ENCODE results near the gene SLC38A3.
"Not testable (repeated sequence)": the region's sequence is repeated elsewhere in the genome, so short reads cannot be mapped to it uniquely, and the experiment has no call there.

The SLC38A3 gene

GRCh38 chr3:50192689-50193141 lies 12.4 kb upstream of the SLC38A3 start:
- DNase-seq, result peak; percentile 85

GRCh38 chr3:50193286-50193685 lies 11.8 kb upstream of the SLC38A3 start:
- DNase-seq, result no peak

- DNase-seq, result no peak
Measured at GRCh38 chr3:50193746-50194127, 11.3 kb upstream of the SLC38A3 start.

GRCh38 chr3:50194128-50194902 lies 10.8 kb upstream of the SLC38A3 start:
- peak; percentile 84 for DNase-seq

- DNase-seq, result peak; percentile 43
Measured at GRCh38 chr3:50194903-50195500, 10.1 kb upstream of the SLC38A3 start.

- DNase-seq, result no peak
Measured at GRCh38 chr3:50195501-50196252, 9.4 kb upstream of the SLC38A3 start.

- DNase-seq, result no peak
Measured at GRCh38 chr3:50196253-50196801, 8.7 kb upstream of the SLC38A3 start.

- DNase-seq, result no peak
Measured at GRCh38 chr3:50201573-50202315, 3.3 kb upstream of the SLC38A3 start.

- DNase-seq, result no peak
Measured at GRCh38 chr3:50202353-50203112, 2.5 kb upstream of the SLC38A3 start.

GRCh38 chr3:50203113-50203808 lies 1.8 kb upstream of the SLC38A3 start:
- DNase-seq, result no peak

GRCh38 chr3:50203809-50204803 lies 965 bp upstream of the SLC38A3 start:
- no peak for DNase-seq

GRCh38 chr3:50205413-50206276 lies 574 bp downstream of the SLC38A3 start:
- DNase-seq, result peak; percentile 52

GRCh38 chr3:50207359-50208042 lies 2.4 kb downstream of the SLC38A3 start:
- no peak for DNase-seq

- no peak for DNase-seq
Measured at GRCh38 chr3:50208677-50209344, 3.7 kb downstream of the SLC38A3 start.

- DNase-seq, result no peak
Measured at GRCh38 chr3:50210176-50210509, 5.1 kb downstream of the SLC38A3 start.

- DNase-seq, result no peak
Measured at GRCh38 chr3:50210510-50211367, 5.7 kb downstream of the SLC38A3 start.

GRCh38 chr3:50211368-50211717 lies 6.3 kb downstream of the SLC38A3 start:
- DNase-seq, result not testable (repeated sequence)

Measured in activated naive CD4-positive, alpha-beta T cell treated with anti-CD3 and anti-CD28 coated beads, Interleukin-2, amount 50 U/mL, for 16 hours (primary cell).